GM18507 (cell line): Measurements from ENCODE around the gene TMC1.
"Not testable (repeated sequence)": the region's sequence is repeated elsewhere in the genome, so short reads cannot be mapped to it uniquely, and the experiment has no call there.

ENCODE experiments used
- DNase-seq: peaks from one replicate; pipeline ENCODE4 v3.0.0; 2011; ENCODE audit warnings: low read depth; ENCODE audit not compliant: insufficient read length; ENCODE audit errors: extremely low spot score
- FAIRE-seq: peaks from 2 replicates; lab custom pipeline; 2011; peaks lifted over from hg19 to GRCh38; lab: Jason Lieb, UNC

The TMC1 gene

DNA sequence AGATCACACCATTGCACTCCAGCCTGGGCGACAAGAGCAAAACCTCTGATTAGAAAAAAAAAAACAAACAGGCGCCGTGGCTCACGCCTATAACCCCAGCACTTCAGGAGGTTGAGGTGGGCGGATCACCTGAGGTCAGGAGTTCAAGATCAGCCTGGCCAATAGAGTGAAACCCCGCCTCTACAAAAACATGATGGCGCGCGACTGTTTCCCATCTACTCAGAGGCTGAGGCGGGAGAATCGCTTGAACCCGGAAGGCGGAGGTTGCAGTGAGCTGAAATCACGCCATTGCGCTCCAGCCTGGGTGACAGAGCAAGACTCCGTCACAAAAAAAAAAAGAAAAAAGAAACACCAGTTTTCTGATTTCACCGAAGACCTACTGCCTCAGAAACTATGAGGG, at the start of gene TMC1:
TMC1 (plus strand) TSS at position 193 of the 400 bp plus-strand sequence. CDS start 127,041 bp downstream, outside the sequence.
- not testable (repeated sequence) for FAIRE-seq, DNase-seq

DNA sequence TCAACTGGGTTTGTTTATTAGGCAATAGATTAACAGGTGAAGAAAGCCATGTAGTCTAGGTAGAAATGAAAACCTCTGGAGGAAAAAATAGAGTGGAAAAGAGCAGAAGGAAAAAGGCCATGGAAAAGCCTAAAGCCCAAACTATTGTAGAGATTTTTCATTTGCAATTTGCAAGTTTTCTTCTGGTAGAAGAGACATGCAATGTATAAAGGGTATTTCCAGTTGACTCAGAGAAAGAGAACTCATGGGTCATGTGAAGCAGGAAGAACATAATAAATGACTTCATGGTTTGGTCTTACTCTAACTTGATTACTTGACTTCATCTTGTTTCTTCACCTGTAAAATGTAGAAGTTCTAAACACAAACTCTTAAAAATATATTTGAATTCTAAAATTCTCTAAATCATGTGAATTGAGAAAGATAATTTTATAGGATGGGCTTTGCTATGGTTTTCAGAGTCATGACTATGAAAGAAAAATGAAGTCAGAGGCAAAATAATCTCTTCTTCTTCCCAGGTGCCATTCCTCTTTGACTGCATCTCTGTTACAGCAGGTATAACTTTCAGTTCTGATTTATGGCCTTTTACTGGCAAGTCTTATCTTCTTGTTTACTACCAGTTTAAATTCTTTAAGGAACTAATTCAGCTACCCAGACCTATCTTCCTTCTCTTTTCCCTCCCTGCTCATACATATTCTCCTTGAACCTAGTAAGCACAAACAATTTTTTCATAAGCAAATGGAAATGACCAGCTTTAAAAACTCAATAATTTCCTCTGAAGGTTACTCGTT, 47.7 kb upstream of the TMC1 start:
- FAIRE-seq (peak; percentile 82), DNase-seq (peak; percentile 32)

DNA sequence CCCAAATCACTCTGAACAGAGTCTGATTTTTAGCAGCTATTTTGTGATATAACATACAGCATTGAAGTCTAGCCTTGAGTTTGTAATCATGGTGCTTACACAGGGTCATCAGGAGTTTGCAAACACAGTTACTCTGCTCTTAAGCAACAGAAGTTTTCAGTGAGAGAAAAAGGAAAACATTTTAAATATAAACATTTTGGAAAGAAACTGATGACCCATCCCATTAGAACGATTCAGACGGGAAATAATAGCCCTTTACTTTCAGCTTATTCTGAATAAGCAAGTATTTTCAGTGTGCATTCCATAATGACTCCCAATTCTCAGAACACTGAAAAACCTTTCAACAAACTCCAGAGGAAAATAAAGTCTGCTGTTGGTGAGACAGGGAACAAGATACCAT, 46.7 kb upstream of the TMC1 start:
- no peak for DNase-seq
- no peak for FAIRE-seq

DNA sequence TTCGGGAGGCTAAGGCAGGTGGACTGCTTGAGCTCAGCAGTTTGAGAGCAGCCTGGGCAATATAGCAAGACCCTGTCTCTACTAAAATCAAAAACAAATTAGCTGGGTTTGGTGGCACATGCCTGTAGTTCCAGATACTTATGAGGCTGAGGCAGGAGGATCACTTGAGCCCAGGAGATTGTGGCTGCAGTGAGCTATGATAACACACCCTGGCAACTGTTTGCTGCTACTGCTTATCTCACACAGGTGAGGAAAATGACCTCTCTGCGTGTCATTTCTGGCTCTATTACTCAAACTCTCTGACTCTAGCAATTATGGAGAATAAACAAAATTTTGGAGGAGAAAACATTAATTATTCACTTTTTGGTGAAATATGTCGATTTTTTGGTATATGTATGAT, 45.3 kb upstream of the TMC1 start:
- FAIRE-seq (no peak), DNase-seq (no peak)

DNA sequence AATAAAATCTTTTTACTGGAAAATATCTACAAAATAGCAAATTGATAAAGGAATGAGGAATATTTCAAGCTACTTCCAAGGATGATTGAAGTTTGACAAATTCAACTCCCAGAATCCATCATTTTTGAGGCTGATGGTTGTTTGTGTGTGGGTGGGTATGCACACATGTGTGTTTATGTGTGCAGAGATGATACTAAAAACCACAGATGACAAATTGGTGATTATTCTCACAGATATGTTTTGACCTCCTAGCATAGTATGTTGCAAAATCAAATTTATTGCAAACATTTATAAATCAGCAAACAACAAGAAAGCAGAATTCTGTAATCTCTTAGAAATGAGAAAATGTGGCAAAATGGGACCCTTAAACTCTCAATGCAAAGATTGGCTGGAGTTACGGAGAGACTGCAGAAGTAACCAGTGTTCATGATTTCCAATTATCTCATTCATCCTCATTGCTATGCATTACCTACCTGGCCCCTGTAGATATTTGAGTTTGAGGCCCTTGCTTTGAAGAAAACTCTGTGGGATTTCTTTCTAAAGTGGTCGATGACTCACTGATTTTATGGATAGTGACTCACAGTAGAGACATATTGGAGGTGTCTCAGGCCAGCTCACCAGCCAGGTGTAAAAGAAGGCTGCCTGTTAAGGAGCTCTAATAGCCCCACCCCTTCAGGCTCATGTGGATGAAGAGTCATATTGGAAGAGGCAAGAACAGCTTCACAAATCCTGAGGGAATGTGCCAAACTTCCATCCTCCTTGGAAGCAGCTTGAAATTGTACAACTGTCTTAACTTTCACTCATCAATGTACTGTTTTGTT, 44.6 kb upstream of the TMC1 start:
- DNase-seq (no peak), FAIRE-seq (no peak)

DNA sequence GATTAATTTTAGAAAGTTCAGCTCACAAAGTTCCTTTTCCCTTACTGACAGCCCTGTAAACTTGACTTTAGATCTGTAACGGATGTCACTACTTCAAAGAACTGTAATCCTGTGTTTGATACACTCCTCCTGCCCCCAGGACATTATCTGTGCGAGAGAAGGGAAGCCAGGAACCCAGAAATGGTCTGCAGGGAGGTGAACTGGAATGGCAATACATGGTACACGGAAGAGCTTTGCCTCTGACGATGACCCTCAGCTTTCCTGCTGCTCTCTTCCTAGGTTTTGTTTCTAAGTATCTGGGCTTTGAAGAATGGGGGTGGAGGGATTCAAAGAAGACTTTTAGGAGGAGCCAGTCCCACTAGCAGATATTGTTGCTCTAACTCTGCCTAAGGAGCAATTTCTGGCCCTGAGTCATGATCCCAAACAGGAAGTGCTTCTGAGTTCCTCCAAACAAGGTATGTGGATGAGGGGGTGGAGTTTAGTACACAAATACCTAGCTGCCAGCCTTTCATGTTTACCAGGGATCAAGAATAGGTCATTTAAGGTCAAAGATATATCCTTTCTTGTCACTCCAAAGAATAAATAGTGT, 43.4 kb upstream of the TMC1 start:
- DNase-seq, result no peak
- no peak for FAIRE-seq

DNA sequence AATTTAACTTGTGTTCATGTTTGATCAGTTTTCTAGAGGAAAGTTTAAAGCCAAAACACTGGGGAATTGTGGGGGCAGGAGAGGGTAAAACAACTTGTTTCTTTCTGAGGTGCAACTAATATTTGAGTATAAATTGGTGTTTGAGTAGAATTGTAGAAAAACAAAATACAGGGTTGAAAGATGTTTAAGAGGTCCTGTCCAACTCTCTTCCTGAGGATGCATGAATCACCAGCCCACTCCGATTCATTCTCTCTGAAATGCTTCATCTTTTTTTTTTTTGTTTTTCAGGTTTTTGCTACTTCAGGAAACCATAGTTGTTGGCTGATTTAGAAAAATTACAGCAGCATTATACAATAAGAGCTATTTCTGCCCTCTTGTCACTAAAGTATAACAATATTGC, 42.4 kb upstream of the TMC1 start:
- DNase-seq (no peak), FAIRE-seq (no peak)

DNA sequence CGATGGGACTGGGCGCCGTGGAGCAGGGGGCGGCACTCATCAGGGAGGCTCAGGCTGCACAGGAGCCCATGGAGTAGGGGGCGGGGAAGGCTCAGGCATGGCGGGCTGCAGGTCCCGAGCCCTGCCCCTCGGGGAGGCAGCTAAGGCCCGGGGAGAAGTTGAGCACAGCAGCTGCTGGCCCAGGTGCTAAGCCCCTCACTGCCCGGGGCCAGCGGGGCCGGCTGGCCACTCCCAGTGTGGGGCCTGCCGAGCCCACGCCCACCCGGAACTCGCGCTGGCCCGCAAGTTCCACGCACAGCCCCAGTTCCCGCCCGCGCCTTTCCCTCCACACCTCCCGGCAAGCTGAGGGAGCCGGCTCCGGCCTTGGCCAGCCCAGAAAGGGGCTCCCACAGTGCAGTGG, 41.1 kb upstream of the TMC1 start:
- DNase-seq, result not testable (repeated sequence)

DNA sequence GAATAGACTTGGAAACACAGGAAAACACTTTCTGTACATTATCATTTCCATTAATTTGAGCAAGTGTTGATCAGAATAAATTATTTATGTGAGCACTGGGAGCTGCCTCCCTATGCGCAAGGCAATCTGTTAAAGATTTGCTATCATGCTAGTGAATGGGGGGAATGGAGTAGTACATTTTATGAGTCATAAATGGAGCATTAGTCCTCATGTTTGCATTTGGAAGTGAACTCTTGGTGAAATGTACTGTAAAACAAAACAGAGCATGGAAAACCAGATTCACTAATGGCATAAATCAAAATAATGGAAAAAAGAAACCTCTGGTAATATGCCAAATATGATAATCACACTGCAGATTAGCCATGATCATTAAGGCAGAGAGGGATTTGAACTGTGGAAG, 40.5 kb upstream of the TMC1 start:
- DNase-seq (no peak), FAIRE-seq (no peak)

More for the DNA sequence above, 41.1 kb upstream of the TMC1 start:
- FAIRE-seq, result not testable (repeated sequence)

DNA sequence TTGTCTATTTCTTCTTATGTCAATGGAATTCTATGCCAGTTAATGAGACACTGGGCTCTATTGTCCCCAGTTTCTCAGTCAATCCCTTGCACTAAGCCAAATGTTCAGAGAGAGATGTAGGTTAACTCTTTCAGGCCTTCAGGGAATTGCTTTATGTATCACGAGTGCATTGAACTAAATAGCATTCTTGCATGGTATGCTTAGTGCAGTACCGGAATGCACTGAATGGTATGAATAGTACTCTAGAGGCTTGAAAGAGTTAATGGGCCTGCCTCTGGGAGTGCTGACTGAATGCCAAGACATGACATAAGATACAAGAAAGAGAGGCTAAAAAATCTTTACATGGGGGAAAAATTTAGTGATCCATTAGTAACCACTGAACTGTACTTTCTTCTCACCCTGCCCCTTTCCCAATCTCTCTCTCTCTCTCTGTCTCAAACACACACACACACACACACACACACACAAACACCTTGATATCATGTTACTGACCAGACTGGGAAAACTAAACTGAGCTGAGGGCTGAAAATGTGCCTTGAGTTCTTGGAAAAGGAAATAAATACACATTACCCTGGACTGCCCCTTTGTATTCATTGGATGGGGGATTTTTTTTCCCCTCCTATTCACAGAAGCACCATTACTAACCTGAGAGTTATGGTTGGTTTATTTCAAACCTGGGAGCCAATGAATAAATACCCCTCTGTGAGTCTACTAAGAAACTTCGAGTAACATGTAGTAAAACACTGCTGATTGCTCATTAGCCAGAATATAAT, 35.4 kb upstream of the TMC1 start:
- DNase-seq, result no peak
- FAIRE-seq, result no peak

DNA sequence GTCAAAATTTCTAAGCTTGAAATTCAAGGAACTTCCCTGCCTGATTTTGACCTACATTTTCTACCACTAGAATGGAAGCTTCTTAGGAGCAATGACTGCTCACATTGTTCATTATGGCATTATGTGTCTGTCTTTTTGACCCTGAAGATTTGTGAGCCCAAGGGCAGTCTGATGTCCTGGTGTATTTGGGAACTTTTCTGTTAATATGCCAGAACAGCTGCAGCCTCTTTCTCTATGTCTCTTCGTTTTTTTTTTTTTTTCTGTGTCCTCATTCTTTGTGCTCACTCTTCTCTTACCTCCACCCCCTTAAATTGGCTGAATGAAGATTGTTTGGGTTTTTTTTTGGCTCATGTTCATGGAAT, 34.8 kb upstream of the TMC1 start:
- FAIRE-seq (no peak), DNase-seq (no peak)

DNA sequence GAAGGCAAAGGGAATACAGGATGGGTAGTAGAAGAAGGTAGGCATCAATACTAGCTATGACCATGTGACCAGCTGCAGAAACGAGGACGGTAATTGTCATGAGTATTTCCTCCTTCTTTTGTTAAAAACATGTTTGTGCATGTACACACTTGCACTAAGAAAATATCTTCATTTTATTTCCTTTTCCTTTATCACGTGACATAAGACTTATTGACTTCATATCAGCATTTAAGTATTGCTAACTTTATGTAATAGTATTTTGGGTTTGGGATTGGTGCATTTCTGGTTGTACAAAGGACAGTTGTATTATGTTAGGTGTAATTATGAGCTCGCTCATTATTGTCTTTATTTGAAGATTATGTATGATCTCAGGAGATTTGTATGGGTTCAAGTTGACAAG, 33.7 kb upstream of the TMC1 start:
- FAIRE-seq, DNase-seq: not testable (repeated sequence)

DNA sequence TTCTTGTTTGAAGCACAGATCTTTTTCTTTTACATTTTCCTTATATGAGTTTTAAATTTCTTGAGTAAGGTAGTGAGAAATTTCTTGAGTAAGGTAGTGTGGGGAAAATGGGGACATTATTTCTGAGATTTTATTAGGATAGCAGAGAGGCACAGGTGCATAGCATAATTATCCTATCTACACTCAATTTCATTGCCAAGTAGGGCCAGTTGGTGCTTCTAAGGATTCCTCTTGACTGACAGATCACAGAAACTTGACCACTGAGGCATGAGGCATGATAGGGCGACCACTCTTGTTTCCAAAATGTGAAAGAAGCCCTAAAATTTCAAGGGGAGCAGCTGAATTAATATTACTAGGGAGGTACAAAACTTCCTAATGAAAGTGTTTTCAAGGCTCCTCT, 31.4 kb upstream of the TMC1 start:
- FAIRE-seq, result no peak
- DNase-seq, result no peak

DNA sequence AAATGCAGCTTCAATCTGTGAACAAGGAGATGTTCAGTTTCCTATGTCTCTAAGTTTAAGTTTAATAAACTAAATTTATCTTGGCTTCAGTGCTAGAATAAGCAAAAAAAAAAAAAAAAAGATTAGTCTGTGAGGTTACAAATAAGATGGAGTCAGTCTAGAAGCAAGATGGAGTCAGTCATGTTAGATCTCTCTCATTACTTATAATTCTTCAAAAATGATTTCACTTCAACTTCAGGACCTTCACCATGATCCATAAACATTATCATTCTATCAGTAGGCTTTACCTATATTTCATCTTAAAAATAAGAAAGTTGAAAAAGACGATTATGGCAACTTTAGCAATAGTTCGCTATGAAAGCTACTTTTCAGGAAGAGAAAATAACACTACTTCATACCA, 30.2 kb upstream of the TMC1 start:
- DNase-seq (no peak), FAIRE-seq (no peak)

DNA sequence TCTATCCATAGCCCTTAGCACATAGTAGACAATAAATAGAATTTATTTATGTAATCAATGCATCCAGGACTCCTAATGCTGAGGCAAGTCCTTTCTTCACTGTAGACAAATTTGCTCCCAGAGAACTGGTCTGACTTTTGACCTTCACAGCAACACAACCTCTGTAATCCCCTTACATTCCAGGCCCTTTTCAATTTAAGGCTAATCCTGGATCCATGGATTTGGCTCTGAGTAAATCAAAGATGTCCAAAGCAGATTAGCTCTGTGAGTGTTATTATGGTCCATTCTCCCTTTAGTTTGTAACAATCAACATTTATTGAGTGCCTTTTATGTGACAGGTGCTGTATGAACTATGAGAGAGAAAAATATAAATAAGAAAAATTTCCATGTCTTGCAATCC, 27.4 kb upstream of the TMC1 start:
- no peak for FAIRE-seq

DNA sequence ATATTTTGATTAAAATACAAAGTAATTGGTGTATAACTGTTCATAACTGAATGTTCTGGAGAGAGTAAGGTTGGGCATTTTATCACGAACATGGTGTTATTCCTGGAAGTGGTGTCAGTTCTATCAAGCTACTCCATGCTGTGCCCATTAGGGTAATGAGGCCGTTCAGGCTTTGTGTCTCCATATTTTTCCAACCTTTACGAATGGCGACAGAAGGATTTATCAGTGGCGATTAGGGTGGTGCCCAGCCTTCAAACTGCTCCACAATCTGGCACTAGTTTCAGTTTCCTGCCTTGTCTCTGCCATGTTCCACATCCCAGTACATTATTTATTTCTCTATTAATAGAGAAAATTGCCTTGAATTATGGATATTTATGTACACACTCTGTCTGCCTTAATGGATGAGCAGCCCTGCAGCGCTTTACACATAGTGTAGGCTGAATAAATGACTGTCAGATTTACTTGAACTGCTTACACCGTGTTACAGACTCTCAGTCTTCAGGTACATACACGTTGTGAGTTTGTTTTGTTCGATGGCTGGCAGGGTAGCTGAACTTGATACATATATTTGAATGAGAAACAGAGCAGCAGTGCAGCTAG, 23.9 kb upstream of the TMC1 start:
- no peak for DNase-seq
- peak; percentile 31 for FAIRE-seq

More for the DNA sequence above, 27.4 kb upstream of the TMC1 start:
- DNase-seq, result no peak

DNA sequence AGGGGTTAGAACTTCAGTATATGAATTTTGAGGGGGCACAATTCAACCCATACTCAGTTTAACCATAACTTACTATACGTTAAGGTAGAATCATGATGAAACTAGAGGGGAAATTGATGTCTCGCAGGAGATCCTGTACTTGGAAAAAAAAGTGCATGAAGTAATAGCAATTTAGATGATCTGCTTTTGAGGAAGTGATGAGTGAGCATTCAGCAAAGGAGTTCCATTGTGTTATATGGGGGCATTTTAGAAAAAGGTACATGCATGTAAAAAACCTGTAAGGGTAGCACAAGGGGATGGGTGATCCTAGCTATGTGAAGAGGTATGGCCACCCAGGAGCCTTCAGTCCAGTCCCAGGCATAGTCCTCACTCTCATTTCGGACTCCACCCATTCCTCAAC, 14.8 kb upstream of the TMC1 start:
- no peak for DNase-seq
- FAIRE-seq, result no peak

DNA sequence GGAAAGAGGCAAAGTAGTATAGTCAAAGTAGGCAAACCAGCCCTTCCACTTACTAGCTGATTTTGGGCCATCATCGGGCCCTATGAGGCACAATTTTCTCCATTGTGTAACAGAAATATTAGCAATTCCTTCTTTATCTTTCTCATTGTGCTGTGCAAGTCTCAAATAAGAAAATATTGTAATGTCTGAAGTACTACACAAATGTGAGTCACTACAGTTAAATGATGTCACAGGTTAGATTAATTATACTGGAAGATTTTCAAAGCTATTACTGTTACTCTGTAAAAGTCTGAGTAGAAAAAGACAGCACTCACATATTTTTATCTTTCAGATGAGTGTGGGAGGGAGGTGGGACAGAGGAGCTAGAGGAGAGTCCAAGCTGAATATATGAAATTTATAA, 12.4 kb upstream of the TMC1 start:
- peak; percentile 53 for FAIRE-seq
- DNase-seq, result no peak

DNA sequence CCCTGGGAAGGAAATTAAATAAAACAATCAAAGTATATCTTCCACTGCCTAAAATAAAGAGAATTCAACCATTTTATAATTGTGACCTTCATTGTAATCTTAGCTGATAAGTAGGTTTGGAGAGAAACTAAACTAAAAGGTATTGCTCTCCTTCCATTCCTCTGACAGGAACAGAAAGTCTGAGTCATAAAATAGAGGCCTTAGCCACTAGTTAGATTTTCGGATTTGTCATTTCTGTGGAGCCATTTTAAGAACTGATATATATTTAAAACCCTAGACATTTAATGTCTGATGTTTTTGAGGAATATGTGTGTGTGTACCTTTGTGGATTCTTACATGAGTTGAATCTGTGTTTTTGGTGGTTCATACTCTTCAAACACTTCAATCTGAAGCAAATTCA, 11.8 kb upstream of the TMC1 start:
- FAIRE-seq, result peak; percentile 76
- DNase-seq, result peak; percentile 25
